Left ventricle myocardium inferior (tissue), 1 donor: ENCODE data around the gene TMEM132C. TPM values are rescaled to one million over a fixed set of nuclear protein-coding genes. Genes with fewer than 3 reads are reported as not detected.

ENCODE experiments used
- DNase-seq: peaks from one replicate; pipeline ENCODE4 v3.0.0-alpha.2; 2020
- H3K27ac ChIP-seq: fragments of 200-600 bp; replicated peaks from 2 replicates; pipeline ENCODE4 v1.8.0; 2021
- H3K27me3 ChIP-seq: fragments of 200-600 bp; 2 replicates; pipeline ENCODE4 v1.8.0; 2021; ENCODE audit warnings: low read depth
- H3K36me3 ChIP-seq: fragments of 200-600 bp; 2 replicates; pipeline ENCODE4 v1.8.0; 2021
- H3K4me1 ChIP-seq: fragments of 200-600 bp; 2 replicates; pipeline ENCODE4 v1.8.0; 2021
- H3K4me3 ChIP-seq: fragments of 200-600 bp; 2 replicates; pipeline ENCODE4 v1.8.0; 2021; ENCODE audit warnings: mild to moderate bottlenecking, moderate library complexity
- H3K9me3 ChIP-seq: fragments of 200-600 bp; replicated peaks from 2 replicates; pipeline ENCODE4 v1.8.0; 2021
- intact Hi-C: fragments of 100-400 bp; cut with micrococcal nuclease; formaldehyde crosslinking; loops from one replicate; pipeline ENCODE4 v1.11.0; 2022
- total RNA-seq: library from RNA; stranded (reverse); fragmentation: NEBNext Ultra II Directional; extraction: Animal tissue kit (Norgen Biotek cat#: 25700); gene quantifications from one replicate; pipeline ENCODE4 v1.2.1, GENCODE V29; 2021
- TF ChIP-seq, protein P1 (sequence below): fragments of 200-600 bp; IDR thresholded peaks from 2 replicates; pipeline ENCODE4 v1.8.0; 2021; ENCODE audit warnings: antibody characterized with exemption, mild to moderate bottlenecking, borderline replicate concordance
- donor health status: DM: no; HTN: yes; CAD: no; lungs with severe emphysema.

The TMEM132C gene
- total RNA-seq, 1 donor from 2014 or later: 1.8 TPM

DNA sequence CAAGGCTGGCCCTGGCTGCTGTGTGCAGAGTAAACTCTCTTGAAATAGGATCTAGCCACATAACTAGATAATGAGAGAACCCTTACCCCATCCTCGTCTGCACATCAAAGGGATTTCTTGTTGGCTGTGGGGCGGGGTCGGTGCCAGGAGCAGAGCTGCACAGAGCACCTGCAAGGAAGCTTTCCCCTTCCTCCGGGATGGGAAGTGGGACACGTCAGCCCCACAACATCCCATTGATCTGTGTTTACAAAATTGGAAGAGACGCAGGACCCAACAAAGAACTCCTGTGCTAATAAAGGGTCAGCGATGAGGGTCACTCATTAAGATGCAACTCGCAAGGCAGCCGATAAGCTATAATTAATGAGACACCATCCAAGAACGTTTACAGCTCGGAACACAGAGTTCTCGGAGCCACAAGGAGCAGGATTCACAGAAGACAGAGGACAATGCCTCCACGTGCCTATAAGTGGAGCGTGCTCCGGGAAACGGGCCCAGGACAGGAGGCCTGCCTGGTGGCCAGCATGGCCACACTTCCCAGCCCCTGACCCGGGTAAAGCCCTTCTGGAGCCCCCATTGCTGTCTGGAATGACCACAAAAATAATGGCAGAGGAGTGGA lies 385.3 kb downstream of the TMEM132C start:
- DNase-seq: no peak
- Histone ChIP-seq H3K4me1 (no peaks in the 10 kb centered on the region), H3K27ac (no peak overlapping the region), H3K4me3 (no peak overlapping the region), H3K9me3 (peaks cover 11% of the 10 kb centered on the region), H3K36me3 (no peaks in the 10 kb centered on the region), H3K27me3 (peaks cover 33% of the 10 kb centered on the region)
- intact Hi-C loops: no loop called here
- TF ChIP-seq, protein P1, sequence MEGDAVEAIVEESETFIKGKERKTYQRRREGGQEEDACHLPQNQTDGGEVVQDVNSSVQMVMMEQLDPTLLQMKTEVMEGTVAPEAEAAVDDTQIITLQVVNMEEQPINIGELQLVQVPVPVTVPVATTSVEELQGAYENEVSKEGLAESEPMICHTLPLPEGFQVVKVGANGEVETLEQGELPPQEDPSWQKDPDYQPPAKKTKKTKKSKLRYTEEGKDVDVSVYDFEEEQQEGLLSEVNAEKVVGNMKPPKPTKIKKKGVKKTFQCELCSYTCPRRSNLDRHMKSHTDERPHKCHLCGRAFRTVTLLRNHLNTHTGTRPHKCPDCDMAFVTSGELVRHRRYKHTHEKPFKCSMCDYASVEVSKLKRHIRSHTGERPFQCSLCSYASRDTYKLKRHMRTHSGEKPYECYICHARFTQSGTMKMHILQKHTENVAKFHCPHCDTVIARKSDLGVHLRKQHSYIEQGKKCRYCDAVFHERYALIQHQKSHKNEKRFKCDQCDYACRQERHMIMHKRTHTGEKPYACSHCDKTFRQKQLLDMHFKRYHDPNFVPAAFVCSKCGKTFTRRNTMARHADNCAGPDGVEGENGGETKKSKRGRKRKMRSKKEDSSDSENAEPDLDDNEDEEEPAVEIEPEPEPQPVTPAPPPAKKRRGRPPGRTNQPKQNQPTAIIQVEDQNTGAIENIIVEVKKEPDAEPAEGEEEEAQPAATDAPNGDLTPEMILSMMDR: no peak

DNA sequence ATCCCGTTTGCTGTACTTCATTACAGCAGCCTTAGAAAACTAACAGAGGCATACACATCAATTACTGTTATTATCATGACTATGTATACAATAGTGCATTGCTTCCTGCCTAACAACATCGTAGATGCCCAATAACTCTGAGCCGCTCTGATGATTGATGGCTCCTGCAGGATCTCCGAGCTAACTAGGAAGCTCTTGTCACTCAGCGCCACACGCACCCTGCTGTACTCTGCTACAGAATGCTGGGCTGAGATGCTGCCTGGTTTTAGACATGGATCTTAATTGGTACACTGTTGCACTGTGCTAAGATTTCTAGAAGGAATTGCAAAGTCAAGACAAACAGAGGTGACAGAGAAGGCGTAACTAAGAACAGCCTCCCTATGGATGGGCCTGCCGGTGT lies 387.5 kb downstream of the TMEM132C start:
- Histone ChIP-seq H3K27ac (no peak overlapping the region), H3K4me3 (no peak overlapping the region), H3K4me1 (no peaks in the 10 kb centered on the region), H3K9me3 (peaks cover 5% of the 10 kb centered on the region), H3K27me3 (peaks cover 41% of the 10 kb centered on the region), H3K36me3 (no peaks in the 10 kb centered on the region)
- TF ChIP-seq, protein P1: no peak
- intact Hi-C loops: no loop called here
- DNase-seq: no peak

DNA sequence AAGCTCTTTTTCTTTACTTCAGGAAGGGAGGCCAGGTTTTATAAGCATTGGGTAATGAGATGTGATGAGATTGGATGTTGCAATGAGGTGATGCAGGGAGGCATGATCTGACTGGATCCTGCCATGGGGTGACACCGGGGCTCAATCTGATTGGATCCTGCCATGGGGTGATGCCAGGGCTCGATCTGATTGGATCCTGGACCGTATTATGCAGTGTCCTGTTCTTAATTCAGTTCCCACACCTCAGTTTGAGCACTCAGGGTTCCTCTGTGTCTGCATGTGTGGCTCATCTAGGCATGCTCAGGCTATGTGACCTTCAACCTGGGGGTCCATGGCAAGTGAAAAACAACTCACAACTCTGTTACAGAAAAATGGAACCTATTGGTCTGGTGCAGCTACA lies 390.4 kb downstream of the TMEM132C start:
- no peak overlapping the region for H3K27ac ChIP-seq
- DNase-seq: no peak
- H3K36me3 ChIP-seq: no peaks in the 10 kb centered on the region
- TF ChIP-seq, protein P1: no peak
- H3K9me3 ChIP-seq: peaks cover 5% of the 10 kb centered on the region
- intact Hi-C loops: no loop called here
- no peak overlapping the region for H3K4me3 ChIP-seq
- H3K27me3 ChIP-seq: peaks cover 47% of the 10 kb centered on the region
- H3K4me1 ChIP-seq: no peaks in the 10 kb centered on the region

DNA sequence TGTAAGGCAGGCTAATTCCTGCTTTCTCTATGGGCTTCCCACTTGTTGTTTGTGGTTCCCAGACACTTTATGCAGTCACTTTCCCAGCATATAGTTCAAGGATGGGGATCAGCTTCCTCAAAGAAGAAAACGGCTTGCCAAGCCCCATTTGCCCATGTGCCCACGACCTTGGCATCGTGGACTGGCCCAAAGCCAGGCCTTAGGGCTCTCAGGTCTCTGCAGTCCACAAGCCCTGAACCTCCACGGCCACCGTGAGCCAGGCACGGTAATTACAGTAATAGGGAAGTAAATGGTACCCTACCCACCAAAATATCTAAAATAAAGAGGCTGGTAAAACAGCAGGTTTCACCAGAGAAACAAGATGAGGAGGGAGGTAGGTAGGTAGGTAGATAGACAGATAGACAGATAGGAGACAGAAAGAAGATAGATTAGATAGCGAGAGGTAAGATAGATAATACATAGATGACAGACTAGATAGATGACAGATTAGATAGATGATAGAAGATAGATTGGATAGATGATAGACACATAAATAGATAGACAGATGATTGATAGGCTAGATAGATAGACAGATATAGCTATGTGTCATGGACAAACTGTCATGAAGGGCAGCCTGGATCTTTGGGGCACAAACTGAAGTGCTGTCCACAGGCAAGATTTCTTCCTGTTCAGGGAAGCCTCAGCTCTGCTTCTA lies 393.7 kb downstream of the TMEM132C start:
- Histone ChIP-seq H3K9me3 (peaks cover 5% of the 10 kb centered on the region), H3K27me3 (peaks cover 31% of the 10 kb centered on the region), H3K4me3 (no peak overlapping the region), H3K4me1 (no peaks in the 10 kb centered on the region), H3K36me3 (no peaks in the 10 kb centered on the region), H3K27ac (no peak overlapping the region)
- TF ChIP-seq, protein P1: no peak
- intact Hi-C loops: no loop called here
- DNase-seq: no peak

DNA sequence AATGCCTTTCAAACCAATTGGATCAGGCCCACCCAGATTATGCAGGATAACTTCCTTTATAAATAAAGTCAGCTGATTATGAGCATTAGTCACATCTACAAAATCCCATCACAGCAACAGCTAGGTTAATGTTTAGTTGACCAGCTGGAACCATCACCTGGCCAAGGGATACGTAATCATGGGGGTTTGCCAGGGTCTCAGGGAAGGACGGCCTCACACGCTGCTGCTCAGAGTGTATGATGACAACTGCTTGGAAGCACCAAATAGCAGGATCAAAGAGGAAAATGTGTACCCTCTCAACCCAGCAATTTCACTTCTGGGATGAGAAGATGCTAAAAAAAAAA lies 394.2 kb downstream of the TMEM132C start:
- intact Hi-C loops: no loop called here
- Histone ChIP-seq H3K4me1 (no peaks in the 10 kb centered on the region), H3K27ac (no peak overlapping the region), H3K4me3 (no peak overlapping the region), H3K36me3 (no peaks in the 10 kb centered on the region), H3K27me3 (peaks cover 26% of the 10 kb centered on the region), H3K9me3 (peaks cover 4% of the 10 kb centered on the region)
- TF ChIP-seq, protein P1: no peak
- no peak for DNase-seq
